HEK293 (cell line): Measurements from ENCODE around the gene OBSCN.
A peak's percentile ranks its signal among the peaks of the same experiment; 100 is the strongest.

Experiments
- CTCF ChIA-PET: fragments of 350-600 bp; formaldehyde crosslinking; extraction: SDS; loops from one replicate; lab custom pipeline; 2021; ENCODE audit warnings: antibody characterized with exemption; lab: Yijun Ruan, JAX
- POLR2A ChIA-PET: fragments of 300-600 bp; formaldehyde crosslinking; extraction: SDS; loops from one replicate; lab custom pipeline; 2020; ENCODE audit warnings: antibody characterized with exemption, inconsistent platforms; lab: Yijun Ruan, JAX
- H3K27ac ChIP-seq: fragments of 200-500 bp; sonication (Bioruptor generic); 2 replicates; pipeline ENCODE4 v1.5.1; 2014; ENCODE audit warnings: low read depth, low read length, control low read depth, inconsistent platforms; ENCODE audit errors: extremely low read depth
- H3K36me3 ChIP-seq, 2 experiments: fragments of 200-500 bp in 1 of 2; sonication (Bioruptor generic) in 1 of 2; 1 replicate in 1 of 2; 2 replicates in 1 of 2; pipeline ENCODE4 v1.5.1; 2014 to 2017; ENCODE audit warnings: inconsistent platforms in 2 of 2, low read length in 2 of 2; ENCODE audit not compliant: control insufficient read depth in 2 of 2, insufficient read depth in 1 of 2
- H3K4me1 ChIP-seq: fragments of 200-500 bp; sonication (Bioruptor generic); 2 replicates; pipeline ENCODE4 v1.5.1; 2014; ENCODE audit warnings: mild to moderate bottlenecking, low read length, inconsistent platforms; ENCODE audit not compliant: control insufficient read depth, insufficient read depth
- H3K4me3 ChIP-seq: 2 replicates; pipeline ENCODE4 v1.5.1; 2011; ENCODE audit warnings: low read depth, mild to moderate bottlenecking, control low read depth, low read length, moderate library complexity
- H3K9me3 ChIP-seq: fragments of 200-500 bp; sonication (Bioruptor generic); 2 replicates; pipeline ENCODE4 v1.5.1; 2014; ENCODE audit warnings: low read depth, low read length, inconsistent platforms; ENCODE audit not compliant: control insufficient read depth, insufficient read depth
- ATF2 ChIP-seq: fragments of 450-650 bp; formaldehyde crosslinking; IDR thresholded peaks from 2 replicates; pipeline ENCODE4 v1.5.1; 2016; ENCODE audit warnings: missing biosample characterization, missing genetic modification characterization, low read depth
- HOXD13 ChIP-seq: sonication (generic); formaldehyde crosslinking; IDR thresholded peaks from 2 replicates; pipeline ENCODE4 v1.8.0; 2022; ENCODE audit warnings: missing genetic modification reagents, borderline replicate concordance
- IKZF3 ChIP-seq: fragments of 450-650 bp; IDR thresholded peaks from 2 replicates; pipeline ENCODE4 v1.5.0; 2018; ENCODE audit warnings: missing biosample characterization, mild to moderate bottlenecking, missing genetic modification characterization, moderate library complexity
- KLF1 ChIP-seq: fragments of 450-650 bp; formaldehyde crosslinking; IDR thresholded peaks from 2 replicates; pipeline ENCODE4 v1.5.1; 2016; ENCODE audit warnings: missing biosample characterization, missing genetic modification characterization
- KLF10 ChIP-seq: fragments of 450-650 bp; IDR thresholded peaks from 2 replicates; pipeline ENCODE4 v1.5.1; 2018; ENCODE audit warnings: missing biosample characterization, mild to moderate bottlenecking, missing genetic modification characterization
- PRDM2 ChIP-seq: fragments of 450-650 bp; formaldehyde crosslinking; IDR thresholded peaks from 2 replicates; pipeline ENCODE4 v1.5.1; 2016; ENCODE audit warnings: missing biosample characterization, missing genetic modification characterization, borderline replicate concordance
- SCRT2 ChIP-seq: fragments of 450-650 bp; formaldehyde crosslinking; IDR thresholded peaks from 2 replicates; pipeline ENCODE4 v1.5.1; 2016; ENCODE audit warnings: missing biosample characterization, missing genetic modification characterization
- ZNF112 ChIP-seq: fragments of 450-650 bp; formaldehyde crosslinking; IDR thresholded peaks from 2 replicates; pipeline ENCODE4 v1.5.0; 2017; ENCODE audit warnings: missing biosample characterization, missing genetic modification characterization
- ZNF114 ChIP-seq: fragments of 450-650 bp; formaldehyde crosslinking; IDR thresholded peaks from 2 replicates; pipeline ENCODE4 v1.5.0; 2017; ENCODE audit warnings: missing biosample characterization, missing genetic modification characterization
- ZNF184 ChIP-seq: fragments of 450-650 bp; IDR thresholded peaks from 2 replicates; pipeline ENCODE4 v1.5.1; 2018; ENCODE audit warnings: missing biosample characterization, mild to moderate bottlenecking, missing genetic modification characterization
- ZNF280C ChIP-seq: fragments of 450-650 bp; formaldehyde crosslinking; IDR thresholded peaks from 2 replicates; pipeline ENCODE4 v1.5.1; 2016; ENCODE audit warnings: missing biosample characterization, missing genetic modification characterization
- ZNF292 ChIP-seq: fragments of 450-650 bp; formaldehyde crosslinking; IDR thresholded peaks from 2 replicates; pipeline ENCODE4 v1.5.1; 2016; ENCODE audit warnings: low read depth, missing biosample characterization, missing genetic modification characterization, borderline replicate concordance
- ZNF37A ChIP-seq: fragments of 450-650 bp; IDR thresholded peaks from 2 replicates; pipeline ENCODE4 v1.5.1; 2018; ENCODE audit warnings: missing biosample characterization, missing genetic modification characterization
- ZNF404 ChIP-seq: fragments of 450-650 bp; formaldehyde crosslinking; IDR thresholded peaks from 2 replicates; pipeline ENCODE4 v1.5.1; 2017; ENCODE audit warnings: missing biosample characterization, missing genetic modification characterization
- ZNF530 ChIP-seq: fragments of 450-650 bp; formaldehyde crosslinking; IDR thresholded peaks from 2 replicates; pipeline ENCODE4 v1.5.1; 2016; ENCODE audit warnings: low read depth, missing biosample characterization, missing genetic modification characterization
- ZNF560 ChIP-seq: fragments of 450-650 bp; formaldehyde crosslinking; IDR thresholded peaks from 2 replicates; pipeline ENCODE4 v1.5.1; 2017; ENCODE audit warnings: missing biosample characterization, missing genetic modification characterization, borderline replicate concordance
- ZNF660 ChIP-seq: fragments of 450-650 bp; IDR thresholded peaks from 2 replicates; pipeline ENCODE4 v1.5.1; 2018; ENCODE audit warnings: missing biosample characterization, mild to moderate bottlenecking, missing genetic modification characterization
- ZNF704 ChIP-seq: fragments of 450-650 bp; formaldehyde crosslinking; IDR thresholded peaks from 2 replicates; pipeline ENCODE4 v1.5.1; 2016; ENCODE audit warnings: missing biosample characterization, missing genetic modification characterization
- ZNF792 ChIP-seq: fragments of 450-650 bp; formaldehyde crosslinking; IDR thresholded peaks from 2 replicates; pipeline ENCODE4 v1.5.1; 2016; ENCODE audit warnings: missing biosample characterization, missing genetic modification characterization
- ZSCAN30 ChIP-seq: fragments of 450-650 bp; IDR thresholded peaks from 2 replicates; pipeline ENCODE4 v1.5.1; 2018; ENCODE audit warnings: missing biosample characterization, mild to moderate bottlenecking, missing genetic modification characterization, moderate library complexity

Gene OBSCN

GRCh38 chr1:228181645-228182034, 26.2 kb upstream of the OBSCN start (continued):
- TF ChIP-seq ZNF704 (tag by site-specific recombination): no peak
- TF ChIP-seq ZNF114 (tag by site-specific recombination): no peak
- no peak for TF ChIP-seq ZNF560 (tag by site-specific recombination)
- no peak for TF ChIP-seq ZSCAN30
- TF ChIP-seq ZNF184 (tag by site-specific recombination): no peak
- no peak for TF ChIP-seq ZNF792 (tag by site-specific recombination)
- no peak for TF ChIP-seq IKZF3 (tag by site-specific recombination)
- no peak for TF ChIP-seq ZNF37A

- H3K9me3 ChIP-seq: no peaks in the 10 kb centered on the region
- TF ChIP-seq SCRT2 (tag by site-specific recombination): no peak
- TF ChIP-seq ZNF292 (tag by site-specific recombination): no peak
- no peak for TF ChIP-seq ZNF280C (tag by site-specific recombination)
- peak; percentile 93 for TF ChIP-seq KLF1 (tag by site-specific recombination)
- TF ChIP-seq HOXD13 (CRISPR knock-in tag): no peak
- TF ChIP-seq ZNF704 (tag by site-specific recombination): no peak
- H3K4me3 ChIP-seq: no peak overlapping the region
- no peak overlapping the region for H3K27ac ChIP-seq
- POLR2A ChIA-PET: interaction anchor here (0.6 kb wide), 1 partner anchor 228 kb away, joined by 7 read pairs; no protein-coding TSS in a partner anchor
- H3K36me3 ChIP-seq: no peaks in the 10 kb centered on the region
- H3K4me1 ChIP-seq: no peaks in the 10 kb centered on the region
- CTCF ChIA-PET: interaction anchor here (0.8 kb wide), 1 partner anchor 52 kb away, joined by 4 read pairs; no protein-coding TSS in a partner anchor
Observed at GRCh38 chr1:228182296-228183030, 25.4 kb upstream of the OBSCN start.

- no peaks in the 10 kb centered on the region for H3K36me3 ChIP-seq
- POLR2A ChIA-PET: no interaction called here
- H3K9me3 ChIP-seq: no peaks in the 10 kb centered on the region
- no peaks in the 10 kb centered on the region for H3K4me1 ChIP-seq
- no peak overlapping the region for H3K4me3 ChIP-seq
- CTCF ChIA-PET: interaction anchor here (0.6 kb wide), 1 partner anchor 1008 kb away, joined by 3 read pairs; no protein-coding TSS in a partner anchor
- no peak overlapping the region for H3K27ac ChIP-seq
- TF ChIP-seq ZNF404 (tag by site-specific recombination) (no peak), ZNF660 (no peak), KLF10 (tag by site-specific recombination) (no peak), ZNF530 (tag by site-specific recombination) (no peak), PRDM2 (tag by site-specific recombination) (no peak), ZNF112 (tag by site-specific recombination) (no peak), ATF2 (tag by site-specific recombination) (no peak)
Observed at GRCh38 chr1:228184152-228184551, 23.7 kb upstream of the OBSCN start.
